OCI-LY3 (cell line): Measurements from ENCODE around the gene CCDC90B.

Source experiments
- H2AFZ ChIP-seq: fragments of 200-600, 300-600 bp; shearing (Covaris generic); 2 replicates; pipeline ENCODE4 v1.6.0; 2014; ENCODE audit warnings: antibody characterized with exemption, low read depth, low read length
- H3K27ac ChIP-seq: fragments of 200-600, 300-600 bp; sonication (generic); 2 replicates; pipeline ENCODE4 v1.5.1; 2014; ENCODE audit warnings: mild to moderate bottlenecking, low read length, moderate library complexity, mixed read lengths
- H3K27me3 ChIP-seq: fragments of 200-600, 300-600 bp; sonication (generic); 2 replicates; pipeline ENCODE4 v1.6.1; 2014; ENCODE audit warnings: low read depth, low read length, mixed read lengths
- H3K36me3 ChIP-seq: fragments of 200-600, 300-600 bp; sonication (generic); replicated peaks from 2 replicates; pipeline ENCODE3; 2014; ENCODE audit warnings: low read depth, low read length, mixed read lengths
- H3K4me1 ChIP-seq: fragments of 300-600, 200-600 bp; sonication (generic); 2 replicates; pipeline ENCODE4 v1.6.1; 2014; ENCODE audit warnings: low read length, mixed read lengths
- H3K4me2 ChIP-seq: fragments of 200-600, 300-600 bp; sonication (generic); 2 replicates; pipeline ENCODE4 v1.6.1; 2014; ENCODE audit warnings: low read length, mixed read lengths
- H3K4me3 ChIP-seq: fragments of 300-600, 200-600 bp; sonication (generic); 2 replicates; pipeline ENCODE4 v1.5.1; 2014; ENCODE audit warnings: antibody characterized with exemption, mild to moderate bottlenecking, low read length, moderate library complexity
- H3K79me2 ChIP-seq: fragments of 300-600, 200-600 bp; shearing (Covaris generic); 2 replicates; pipeline ENCODE4 v1.6.1; 2014; ENCODE audit warnings: mild to moderate bottlenecking, low read length, mixed read lengths
- H3K9ac ChIP-seq: fragments of 300-600, 200-600 bp; shearing (Covaris generic); 2 replicates; pipeline ENCODE4 v1.6.0; 2014; ENCODE audit warnings: mild to moderate bottlenecking, low read length, moderate library complexity
- H3K9me3 ChIP-seq: fragments of 200-600, 300-600 bp; shearing (Covaris generic); 2 replicates; pipeline ENCODE4 v1.6.1; 2014; ENCODE audit warnings: low read length, mixed read lengths; ENCODE audit not compliant: insufficient read depth
- H4K20me1 ChIP-seq: fragments of 200-600, 300-600 bp; sonication (generic); 2 replicates; pipeline ENCODE4 v1.6.1; 2016; ENCODE audit warnings: low read length, mixed read lengths; ENCODE audit not compliant: insufficient read depth
- CTCF ChIP-seq: fragments of 200-600, 300-600 bp; sonication (generic); IDR thresholded peaks from 2 replicates; pipeline ENCODE4 v1.5.1; 2014; ENCODE audit warnings: antibody characterized with exemption, low read length, low read depth
- EZH2phosphoT487 ChIP-seq: fragments of 200-600 bp; shearing (Covaris generic); IDR thresholded peaks from 2 replicates; pipeline ENCODE4 v1.6.1; 2018; ENCODE audit warnings: antibody characterized with exemption, mixed run types, low read depth

The CCDC90B gene

DNA sequence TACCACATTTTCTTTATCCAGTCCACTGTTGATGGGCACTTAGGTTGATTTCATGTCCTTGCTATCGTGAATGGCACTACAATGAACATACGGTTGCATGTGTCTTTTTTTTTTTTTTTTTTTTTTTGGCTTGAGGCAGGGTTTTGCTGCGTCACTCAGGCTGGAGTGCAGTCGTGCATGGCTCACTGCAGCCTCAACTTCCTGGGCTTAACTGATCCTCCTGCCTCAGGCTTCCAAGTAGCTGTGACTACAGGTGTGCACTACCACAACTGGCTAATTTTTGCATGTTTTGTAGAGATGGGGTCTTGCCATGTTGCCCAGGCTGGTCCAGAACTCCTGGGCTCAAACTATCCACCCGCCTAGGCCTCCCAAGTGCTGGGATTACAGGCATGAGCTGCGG is 1.5 kb upstream of the CCDC90B start:
- Histone ChIP-seq H3K9ac (no peak overlapping the region), H3K4me3 (no peak overlapping the region), H2AFZ (no peak overlapping the region), H3K4me2 (no peak overlapping the region), H3K4me1 (peaks cover 13% of the 10 kb centered on the region), H3K27me3 (no peaks in the 10 kb centered on the region), H3K9me3 (no peaks in the 10 kb centered on the region), H4K20me1 (no peaks in the 10 kb centered on the region), H3K36me3 (no peaks in the 10 kb centered on the region), H3K79me2 (peaks cover 17% of the 10 kb centered on the region), H3K27ac (no peak overlapping the region)
- TF ChIP-seq CTCF, result no peak
- TF ChIP-seq EZH2phosphoT487, result no peak

GRCh38 chr11:83285151-83285770 is 906 bp downstream of the CCDC90B start:
- Histone ChIP-seq H3K79me2 (peaks cover 17% of the 10 kb centered on the region), H3K27me3 (no peaks in the 10 kb centered on the region), H3K36me3 (no peaks in the 10 kb centered on the region), H3K27ac (peak overlapping the region; percentile 86), H3K4me2 (peak overlapping the region; percentile 81), H3K9ac (peak overlapping the region; percentile 96), H4K20me1 (no peaks in the 10 kb centered on the region), H3K4me3 (peak overlapping the region; percentile 89), H2AFZ (peak overlapping the region; percentile 79), H3K4me1 (peaks cover 13% of the 10 kb centered on the region), H3K9me3 (no peaks in the 10 kb centered on the region)
- TF ChIP-seq EZH2phosphoT487 (no peak), CTCF (no peak)

- no peaks in the 10 kb centered on the region for H4K20me1 ChIP-seq
- peaks cover 11% of the 10 kb centered on the region for H3K4me1 ChIP-seq
- no peaks in the 10 kb centered on the region for H3K27me3 ChIP-seq
- H3K9me3 ChIP-seq, result no peaks in the 10 kb centered on the region
- peak overlapping the region; percentile 81 for H3K4me2 ChIP-seq
- TF ChIP-seq EZH2phosphoT487 (no peak), CTCF (no peak)
- H3K79me2 ChIP-seq, result peaks cover 17% of the 10 kb centered on the region
- H3K4me3 ChIP-seq, result peak overlapping the region; percentile 89
- no peaks in the 10 kb centered on the region for H3K36me3 ChIP-seq
- no peak overlapping the region for H2AFZ ChIP-seq
- no peak overlapping the region for H3K27ac ChIP-seq
- peak overlapping the region; percentile 96 for H3K9ac ChIP-seq
Measured at GRCh38 chr11:83284501-83285150, 1.5 kb downstream of the CCDC90B start.

DNA sequence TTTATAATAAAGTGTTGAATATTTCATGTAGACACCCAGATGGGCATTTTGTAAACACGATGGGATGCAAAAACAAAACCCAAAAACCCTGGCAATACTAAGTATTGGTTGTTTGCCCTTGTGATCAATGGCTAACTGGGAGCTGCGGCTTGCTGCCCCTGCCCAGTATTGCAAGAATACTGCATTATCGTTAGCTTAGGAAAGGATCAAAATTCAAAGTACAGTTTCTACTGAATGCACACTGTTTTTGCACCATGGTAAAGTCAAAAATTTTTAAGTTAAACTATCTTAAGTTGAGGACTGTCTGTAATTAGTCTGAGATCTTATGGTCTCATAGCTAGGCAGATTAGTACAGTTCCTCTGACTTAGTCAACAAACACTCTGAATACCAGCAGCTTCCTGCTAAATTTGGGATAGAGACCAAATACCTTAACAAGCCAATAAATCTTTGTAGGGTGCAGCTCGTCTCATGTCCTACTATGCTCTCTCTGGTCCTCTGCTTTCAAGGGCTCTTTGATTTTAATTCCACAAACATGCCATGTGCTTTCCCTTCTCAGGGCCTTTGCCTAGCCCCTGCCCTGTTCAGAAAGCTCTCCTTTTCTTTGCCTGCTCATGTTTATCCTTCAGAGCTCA is 4.0 kb downstream of the CCDC90B start:
- H3K4me2 ChIP-seq, result no peak overlapping the region
- H3K4me1 ChIP-seq, result peaks cover 11% of the 10 kb centered on the region
- H3K4me3 ChIP-seq, result no peak overlapping the region
- H4K20me1 ChIP-seq, result no peaks in the 10 kb centered on the region
- no peak overlapping the region for H3K9ac ChIP-seq
- no peak for TF ChIP-seq CTCF
- TF ChIP-seq EZH2phosphoT487, result no peak
- no peak overlapping the region for H3K27ac ChIP-seq
- no peak overlapping the region for H2AFZ ChIP-seq
- no peaks in the 10 kb centered on the region for H3K9me3 ChIP-seq
- H3K79me2 ChIP-seq, result peaks cover 17% of the 10 kb centered on the region
- H3K27me3 ChIP-seq, result no peaks in the 10 kb centered on the region
- peaks cover 3% of the 10 kb centered on the region for H3K36me3 ChIP-seq
